GM21737 (cell line): ENCODE data around the gene EEPD1.
"Not testable (repeated sequence)": the region's sequence is repeated elsewhere in the genome, so short reads cannot be mapped to it uniquely, and the experiment has no call there.

Source experiments
- ATAC-seq: cut with Tn5 transposase; IDR thresholded peaks from one replicate; pipeline ENCODE4 v1.9.1; 2021; ENCODE audit warnings: mild to moderate bottlenecking, moderate library complexity; ENCODE audit not compliant: unreplicated experiment

EEPD1 gene

GRCh38 chr7:36128448-36129047 lies 24.5 kb upstream of the EEPD1 start:
- ATAC-seq = no peak

GRCh38 chr7:36129048-36129534 lies 24.0 kb upstream of the EEPD1 start:
- ATAC-seq = no peak

DNA sequence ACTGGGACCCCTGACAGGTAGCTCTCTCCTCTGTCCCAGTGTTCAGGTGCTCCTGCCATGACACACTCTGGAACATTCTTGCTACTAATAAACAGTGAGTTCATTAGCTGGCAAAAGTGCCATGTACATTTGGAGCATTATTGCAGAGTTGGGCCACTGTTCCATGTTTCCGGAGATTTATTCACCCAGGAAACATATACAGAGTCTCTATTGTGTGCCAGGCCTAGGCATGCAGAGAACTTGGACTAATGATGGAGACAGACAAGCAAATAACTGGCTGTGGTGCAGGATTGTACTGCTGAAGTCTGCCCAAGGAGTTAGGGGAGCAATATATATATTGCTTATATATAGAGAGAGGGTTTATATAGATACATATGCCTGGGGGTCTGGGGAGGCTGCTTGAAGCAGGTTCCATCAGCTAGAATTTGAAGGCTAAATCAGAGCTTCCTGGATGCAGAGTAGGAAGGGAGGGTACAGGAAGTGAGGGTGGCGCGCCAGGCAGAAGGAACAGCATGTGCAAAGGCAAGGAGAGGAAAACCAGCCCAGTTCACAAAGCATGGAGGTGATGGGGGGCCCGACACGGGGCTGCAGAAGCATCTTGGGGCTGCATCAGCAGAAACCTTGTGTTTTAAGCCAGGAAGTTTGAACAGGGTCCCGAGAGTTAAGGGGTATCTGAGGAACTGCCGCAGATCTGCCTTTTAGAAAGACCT lies 22.7 kb upstream of the EEPD1 start:
- ATAC-seq = no peak

DNA sequence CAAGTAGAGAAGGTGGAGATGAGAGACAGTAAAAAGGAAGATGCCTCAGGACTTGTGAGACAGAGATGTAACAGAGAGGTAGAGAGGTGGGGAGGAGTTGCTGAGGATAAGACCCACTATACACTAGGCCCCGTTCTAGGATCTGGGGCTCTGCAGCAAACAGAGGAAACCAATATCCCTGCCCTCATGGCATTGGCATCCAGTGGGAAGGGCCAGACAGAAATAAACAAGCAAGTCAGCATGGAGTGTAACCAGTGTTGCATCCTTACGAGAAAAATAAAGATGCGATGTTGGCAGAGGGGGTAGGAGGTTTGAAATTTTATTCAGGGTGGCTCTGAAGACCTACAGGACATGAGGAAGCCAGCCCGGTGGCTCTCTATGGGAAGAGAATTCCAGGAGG lies 22.0 kb upstream of the EEPD1 start:
- ATAC-seq = no peak

DNA sequence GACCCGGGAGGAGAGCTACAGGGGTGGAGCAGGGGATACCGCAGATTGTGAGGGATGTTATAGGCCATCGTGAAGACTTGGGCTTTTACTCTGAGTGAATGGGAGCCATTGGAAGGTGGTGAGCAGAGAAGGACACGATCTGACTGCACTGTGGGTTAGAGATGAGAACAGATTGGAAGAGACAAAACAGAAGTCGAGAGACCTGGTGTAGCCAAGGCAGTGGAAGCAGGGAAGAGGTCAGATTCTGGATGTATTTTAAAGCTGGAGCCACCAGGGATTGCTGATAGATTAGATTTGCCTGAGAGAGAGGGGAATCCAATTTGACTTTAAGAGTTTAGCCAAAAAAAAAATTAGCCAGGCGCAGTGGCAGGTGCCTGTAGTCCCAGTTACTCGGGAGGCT lies 21.6 kb upstream of the EEPD1 start:
- no peak for ATAC-seq

GRCh38 chr7:36132012-36132411 lies 21.0 kb upstream of the EEPD1 start:
- no peak for ATAC-seq

- ATAC-seq = no peak
Observed at GRCh38 chr7:36135700-36136099, 17.4 kb upstream of the EEPD1 start.

- no peak for ATAC-seq
Observed at GRCh38 chr7:36137258-36137657, 15.8 kb upstream of the EEPD1 start.

GRCh38 chr7:36137754-36138153 lies 15.3 kb upstream of the EEPD1 start:
- no peak for ATAC-seq

DNA sequence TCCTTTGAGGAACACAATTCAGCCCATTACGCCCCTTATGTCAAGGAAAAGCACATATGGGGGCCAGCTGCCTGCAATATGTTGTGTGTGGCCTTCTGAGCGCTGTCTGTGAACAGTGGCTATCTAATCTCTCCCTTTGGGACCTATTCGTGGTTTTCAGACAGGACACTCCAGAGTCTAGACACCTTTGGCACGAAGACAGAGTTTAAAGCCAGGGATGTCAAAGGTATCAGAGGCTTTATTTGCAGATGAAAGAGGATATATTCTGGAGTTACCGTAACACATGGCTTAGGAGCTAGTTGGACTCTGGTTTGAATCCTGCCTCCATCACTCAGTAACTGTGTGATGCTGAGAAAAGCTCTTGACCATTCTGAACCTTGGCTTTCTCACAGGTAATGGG lies 14.8 kb upstream of the EEPD1 start:
- ATAC-seq = no peak

DNA sequence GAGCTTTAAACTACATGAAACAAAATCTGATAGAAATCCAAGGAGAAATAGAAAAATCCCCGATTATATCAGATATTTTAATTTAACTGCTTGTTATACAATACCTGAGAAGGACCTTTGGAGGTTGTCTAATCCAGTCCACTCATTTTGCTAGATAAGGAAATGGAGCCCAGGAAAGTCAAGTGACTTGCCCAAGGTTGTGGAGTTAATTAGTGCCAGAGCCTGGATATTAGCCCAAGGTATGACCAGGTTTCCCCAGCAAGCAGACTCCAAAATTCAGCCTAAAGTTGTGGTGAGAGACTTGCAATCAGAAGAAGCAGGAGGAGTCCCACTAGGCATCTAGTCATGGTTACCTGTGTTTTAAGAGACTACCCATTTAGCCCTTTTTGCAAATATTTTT lies 11.7 kb upstream of the EEPD1 start:
- no peak for ATAC-seq

- no peak for ATAC-seq
Observed at GRCh38 chr7:36141850-36142249, 11.2 kb upstream of the EEPD1 start.

GRCh38 chr7:36144189-36144588 lies 8.9 kb upstream of the EEPD1 start:
- no peak for ATAC-seq

- no peak for ATAC-seq
Observed at GRCh38 chr7:36145686-36146085, 7.4 kb upstream of the EEPD1 start.

GRCh38 chr7:36147361-36147760 lies 5.7 kb upstream of the EEPD1 start:
- ATAC-seq = no peak

DNA sequence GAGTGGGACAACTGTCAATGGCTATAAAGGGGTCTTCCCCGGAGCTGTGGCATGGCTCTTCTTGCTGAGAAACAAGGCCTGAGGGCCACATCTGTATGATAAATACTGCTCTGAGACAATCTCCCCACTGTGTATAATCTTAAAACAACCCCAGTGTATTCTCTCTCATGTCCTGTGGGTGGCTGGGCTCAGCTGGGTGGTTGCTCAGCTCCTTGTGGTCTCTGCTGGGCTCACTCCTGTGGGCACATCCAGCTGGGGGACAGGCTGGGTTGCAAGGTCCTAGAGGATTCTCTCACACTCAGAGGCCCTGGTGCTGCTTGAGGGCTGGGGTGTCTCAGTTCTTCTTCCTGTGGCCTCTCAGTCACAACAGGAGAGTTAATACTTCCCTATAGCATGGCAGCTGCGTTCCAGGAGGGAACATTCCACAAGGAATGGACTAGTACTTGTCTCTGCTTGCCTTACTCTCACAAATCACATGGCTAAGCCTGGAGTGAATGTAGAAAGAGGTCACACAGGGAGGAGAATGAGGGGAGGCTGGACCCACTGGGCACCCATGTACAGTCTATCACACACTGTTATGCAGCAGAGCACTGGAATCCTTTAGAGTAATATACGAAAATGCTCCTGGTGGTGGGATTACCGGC lies 4.5 kb upstream of the EEPD1 start:
- no peak for ATAC-seq

- not testable (repeated sequence) for ATAC-seq
Observed at GRCh38 chr7:36149240-36149639, 3.8 kb upstream of the EEPD1 start.

- no peak for ATAC-seq
Observed at GRCh38 chr7:36149694-36150452, 3.2 kb upstream of the EEPD1 start.

GRCh38 chr7:36151921-36152755 lies 916 bp upstream of the EEPD1 start:
- no peak for ATAC-seq

GRCh38 chr7:36153571-36154097 lies 580 bp downstream of the EEPD1 start:
- peak; percentile 7 for ATAC-seq
